Stimulated activated CD4-positive, alpha-beta T cell treated with anti-CD3 and anti-CD28 coated beads, Interleukin-4, amount 100 ng/mL, for 4 hours (primary cell): Measurements from ENCODE around the gene TP53I11.

Experiments used
- DNase-seq, 2 experiments: peaks; one replicate each; pipeline ENCODE4 v3.0.0-alpha.2; 2020

Gene TP53I11, protein sequence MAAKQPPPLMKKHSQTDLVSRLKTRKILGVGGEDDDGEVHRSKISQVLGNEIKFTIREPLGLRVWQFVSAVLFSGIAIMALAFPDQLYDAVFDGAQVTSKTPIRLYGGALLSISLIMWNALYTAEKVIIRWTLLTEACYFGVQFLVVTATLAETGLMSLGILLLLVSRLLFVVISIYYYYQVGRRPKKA

GRCh38 chr11:44950625-44951476 is at the start of gene TP53I11:
Gene TP53I11 (minus strand): TSS chr11:44950883. CDS start chr11:44938335, 12,548 bp downstream.
- DNase-seq: peak; percentile 69 to 76

DNA sequence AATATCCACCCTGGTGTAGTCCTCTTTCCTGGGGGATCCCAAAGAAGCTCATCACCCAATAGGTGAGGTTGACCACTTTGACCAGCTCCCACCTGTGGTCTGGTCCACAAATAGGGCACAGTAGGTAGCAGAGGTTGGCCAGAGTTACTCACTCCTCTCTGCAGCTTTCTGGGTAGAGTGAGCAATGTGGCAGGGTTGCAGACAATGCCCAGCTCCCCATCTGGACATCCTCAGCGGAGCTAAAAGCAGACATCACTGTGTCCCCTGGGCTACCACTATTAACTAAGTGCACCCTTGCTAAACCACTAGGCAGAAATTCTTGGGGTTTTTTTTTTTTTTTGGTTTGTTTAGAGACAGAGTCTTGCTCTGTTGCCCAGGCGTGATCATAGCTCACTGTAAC is 48.4 kb upstream of the TP53I11 start:
- no peak for DNase-seq

DNA sequence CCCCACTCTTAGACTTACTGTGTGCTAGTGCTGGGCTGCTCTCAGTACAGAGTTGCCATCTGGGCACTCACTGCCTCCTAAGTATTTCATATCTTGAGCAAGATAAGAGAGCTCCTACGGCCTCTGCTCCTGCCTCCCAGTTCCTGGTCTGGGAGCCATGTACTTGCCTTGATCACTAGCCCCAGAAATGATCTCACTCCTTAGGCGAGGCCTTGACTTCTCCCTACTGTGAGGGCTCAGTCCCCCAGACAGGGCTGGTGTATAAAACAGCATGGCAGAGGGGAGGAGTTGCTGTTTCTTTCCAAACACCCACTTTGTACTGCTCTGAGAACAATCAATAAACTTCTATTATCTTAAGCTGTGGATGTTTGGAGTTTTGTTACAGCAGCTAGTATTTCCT is 47.4 kb upstream of the TP53I11 start:
- DNase-seq: no peak

DNA sequence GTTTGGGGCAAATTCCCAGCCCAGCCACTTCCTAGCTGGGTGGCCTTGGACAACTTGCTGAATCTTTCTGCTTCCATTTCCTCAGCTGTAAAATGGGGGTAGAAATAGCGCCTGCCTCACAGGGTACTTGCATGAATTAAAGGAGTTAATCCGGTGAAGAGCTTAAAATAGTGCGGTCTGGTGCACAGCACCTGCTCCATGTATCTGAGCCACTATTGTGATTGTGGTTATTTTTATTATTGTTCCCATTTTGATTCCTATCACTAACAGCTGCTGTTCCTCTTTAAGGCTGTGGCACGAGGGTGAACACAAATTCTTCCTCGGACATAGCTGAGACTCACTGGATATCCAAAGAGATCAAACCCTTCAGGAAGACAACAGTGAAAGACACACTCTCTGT is 46.9 kb upstream of the TP53I11 start:
- no peak for DNase-seq

- DNase-seq: no peak
Measured at GRCh38 chr11:44994753-44995152, 44.1 kb upstream of the TP53I11 start.

DNA sequence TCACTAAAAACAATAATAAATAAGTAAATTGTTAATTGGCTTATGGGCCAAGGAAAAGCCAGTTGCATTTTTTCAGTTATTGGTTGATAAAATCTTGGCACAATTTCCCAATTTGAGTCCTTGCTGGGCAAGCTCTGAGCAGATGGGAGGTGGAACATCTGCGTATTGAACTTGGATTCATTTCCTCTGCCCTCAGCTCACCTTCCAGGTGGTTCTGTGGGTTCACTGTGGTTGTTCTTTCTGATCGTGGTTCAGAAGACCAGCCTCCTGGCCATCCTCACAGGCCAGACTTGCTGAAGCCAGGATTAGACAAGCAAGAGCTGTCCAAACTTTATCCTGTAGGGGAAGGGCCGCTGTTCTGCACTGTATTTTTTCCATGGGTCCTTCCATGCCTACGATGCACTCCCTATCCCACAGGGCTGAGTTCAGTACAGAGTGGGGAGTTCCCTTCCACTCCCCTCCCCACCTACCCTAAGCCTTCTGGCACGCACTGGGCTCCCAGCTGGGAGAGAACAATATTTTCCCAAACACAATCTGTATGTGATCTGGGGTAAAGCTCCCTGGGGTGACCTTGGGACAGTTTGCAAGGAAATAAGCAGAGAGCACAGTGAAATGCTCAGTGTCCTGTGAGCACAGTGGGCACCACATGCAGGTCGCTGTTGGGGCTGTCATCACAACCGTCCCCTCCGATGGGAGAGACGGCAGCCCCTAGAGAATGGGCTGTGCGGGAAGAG is 43.5 kb upstream of the TP53I11 start:
- no peak for DNase-seq

DNA sequence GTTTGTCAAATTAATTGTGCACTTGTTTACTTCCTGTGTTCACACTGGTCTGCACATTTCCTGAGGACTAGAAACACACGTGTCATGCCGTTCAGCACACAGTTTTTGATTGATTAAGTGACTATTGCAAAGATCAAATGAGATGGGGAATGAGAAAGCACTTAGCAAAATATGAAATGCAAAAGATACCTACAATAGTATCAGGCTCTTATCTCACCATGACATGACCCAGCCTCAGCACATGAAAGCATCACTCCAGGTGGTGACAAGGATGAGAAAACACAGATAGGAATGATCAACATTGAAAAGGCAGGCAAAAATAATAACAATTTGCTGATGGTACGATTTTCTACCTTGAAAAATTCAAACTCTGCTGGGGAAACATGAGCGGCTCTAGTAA is 42.1 kb upstream of the TP53I11 start:
- DNase-seq: no peak

DNA sequence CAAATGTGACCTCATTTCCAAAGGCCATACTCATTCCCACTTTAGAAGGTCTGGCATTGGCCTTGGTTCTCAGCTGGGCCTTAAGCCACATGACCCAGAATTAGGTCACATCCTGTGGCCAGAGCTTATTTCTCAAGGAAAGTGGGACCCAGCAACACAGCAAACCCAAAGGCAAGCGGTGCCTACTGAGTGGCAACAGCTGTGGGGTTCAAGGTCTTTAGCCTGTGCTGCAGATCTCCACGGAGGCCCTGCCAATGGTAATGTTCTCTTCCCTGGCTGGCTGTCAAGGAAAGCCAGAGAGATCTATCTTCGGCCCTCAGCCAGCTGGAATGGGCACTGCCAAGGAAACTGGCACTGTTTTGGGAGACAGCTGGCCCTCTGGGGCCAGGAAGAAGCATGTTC is 41.5 kb upstream of the TP53I11 start:
- no peak for DNase-seq

DNA sequence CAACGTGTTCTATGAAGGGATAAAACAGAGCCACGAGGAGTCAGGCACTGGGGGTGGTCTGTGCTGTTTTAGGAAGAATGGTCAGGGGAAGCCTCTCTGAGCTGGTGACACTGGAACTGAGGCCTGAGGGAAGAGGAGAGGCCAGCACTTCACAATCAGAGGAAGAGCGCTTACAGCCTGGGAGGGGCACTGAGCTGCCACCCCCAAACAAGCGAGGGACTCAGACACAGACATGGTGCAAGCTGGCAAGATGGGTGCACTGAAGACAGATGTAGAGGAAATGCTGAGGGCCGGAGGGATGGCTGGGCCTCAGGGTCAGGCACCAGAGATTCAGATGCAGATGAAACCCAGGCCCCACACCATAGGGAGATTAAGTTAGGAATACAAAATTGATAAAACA is 40.0 kb upstream of the TP53I11 start:
- no peak for DNase-seq

- DNase-seq: no peak
Measured at GRCh38 chr11:44989831-44990566, 39.3 kb upstream of the TP53I11 start.

- no peak for DNase-seq
Measured at GRCh38 chr11:44988981-44989635, 38.4 kb upstream of the TP53I11 start.

GRCh38 chr11:44988111-44988510 is 37.4 kb upstream of the TP53I11 start:
- DNase-seq: no peak

DNA sequence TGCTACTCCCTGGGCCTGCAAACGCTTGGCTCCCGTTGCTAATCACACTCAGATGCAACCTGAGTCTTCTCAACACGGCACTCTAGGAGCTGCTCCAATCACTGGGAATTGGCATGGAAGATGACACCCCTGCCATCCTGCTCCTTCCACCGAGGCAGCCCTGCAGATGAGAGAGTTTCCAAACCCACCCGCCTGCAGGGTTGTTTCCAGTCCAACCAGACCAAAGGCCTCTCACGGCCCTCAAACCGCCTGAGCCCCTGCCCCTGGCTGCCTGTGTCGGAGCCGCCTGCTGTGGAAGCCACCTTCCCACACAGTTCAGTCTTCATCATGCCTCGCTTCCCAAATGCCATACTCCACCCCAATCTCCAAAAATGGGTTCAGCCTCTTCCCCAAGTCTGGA is 36.8 kb upstream of the TP53I11 start:
- no peak for DNase-seq

DNA sequence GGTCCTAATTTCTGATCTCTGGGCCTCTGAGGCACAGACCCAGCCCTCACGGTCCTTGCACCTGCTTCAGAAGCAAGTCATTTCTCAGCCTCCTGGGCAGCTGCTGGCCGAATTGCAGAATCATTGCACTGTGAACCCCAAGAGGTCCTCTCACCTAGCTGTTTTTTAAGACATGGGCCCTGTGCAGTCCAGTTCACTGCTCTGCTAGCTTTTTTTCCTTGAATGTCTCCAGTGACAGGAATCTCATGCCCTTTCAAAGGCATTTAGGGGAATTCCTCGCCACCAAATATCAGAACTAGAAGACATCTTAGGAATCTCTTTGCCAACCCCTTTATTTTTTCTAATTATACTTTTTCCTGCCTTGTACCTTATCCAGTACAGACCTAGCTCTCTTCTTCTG is 35.6 kb upstream of the TP53I11 start:
- no peak for DNase-seq

- no peak for DNase-seq
Measured at GRCh38 chr11:44985721-44986120, 35.0 kb upstream of the TP53I11 start.

GRCh38 chr11:44983786-44984185 is 33.1 kb upstream of the TP53I11 start:
- DNase-seq: no peak

DNA sequence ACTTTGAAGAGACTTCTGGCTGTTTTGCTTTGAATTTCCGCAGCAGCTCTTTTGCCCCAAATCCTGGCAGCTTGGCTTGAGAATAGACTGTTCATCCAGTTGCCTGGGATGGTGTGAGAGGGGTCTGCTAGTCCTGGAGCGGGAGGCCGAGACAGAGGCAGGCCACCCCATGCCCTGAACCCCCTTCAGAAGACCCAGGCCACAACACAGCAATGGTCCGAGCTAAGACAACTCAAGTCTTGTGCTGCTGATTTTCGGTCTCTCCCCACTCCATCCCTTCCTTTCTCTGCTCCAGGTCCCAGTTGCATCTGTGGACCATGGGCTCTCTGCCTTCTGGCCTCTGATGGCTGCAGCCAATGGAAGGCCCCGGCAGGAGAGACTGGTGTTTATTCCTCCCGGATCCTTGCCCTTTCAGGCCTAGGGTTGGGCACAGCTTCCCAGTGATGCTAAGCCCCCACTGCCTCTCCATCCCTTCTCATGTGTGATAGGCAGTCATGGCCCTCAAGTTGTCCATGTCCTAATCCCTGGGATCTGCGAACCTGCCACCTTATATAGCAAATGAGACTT is 31.9 kb upstream of the TP53I11 start:
- DNase-seq: no peak

DNA sequence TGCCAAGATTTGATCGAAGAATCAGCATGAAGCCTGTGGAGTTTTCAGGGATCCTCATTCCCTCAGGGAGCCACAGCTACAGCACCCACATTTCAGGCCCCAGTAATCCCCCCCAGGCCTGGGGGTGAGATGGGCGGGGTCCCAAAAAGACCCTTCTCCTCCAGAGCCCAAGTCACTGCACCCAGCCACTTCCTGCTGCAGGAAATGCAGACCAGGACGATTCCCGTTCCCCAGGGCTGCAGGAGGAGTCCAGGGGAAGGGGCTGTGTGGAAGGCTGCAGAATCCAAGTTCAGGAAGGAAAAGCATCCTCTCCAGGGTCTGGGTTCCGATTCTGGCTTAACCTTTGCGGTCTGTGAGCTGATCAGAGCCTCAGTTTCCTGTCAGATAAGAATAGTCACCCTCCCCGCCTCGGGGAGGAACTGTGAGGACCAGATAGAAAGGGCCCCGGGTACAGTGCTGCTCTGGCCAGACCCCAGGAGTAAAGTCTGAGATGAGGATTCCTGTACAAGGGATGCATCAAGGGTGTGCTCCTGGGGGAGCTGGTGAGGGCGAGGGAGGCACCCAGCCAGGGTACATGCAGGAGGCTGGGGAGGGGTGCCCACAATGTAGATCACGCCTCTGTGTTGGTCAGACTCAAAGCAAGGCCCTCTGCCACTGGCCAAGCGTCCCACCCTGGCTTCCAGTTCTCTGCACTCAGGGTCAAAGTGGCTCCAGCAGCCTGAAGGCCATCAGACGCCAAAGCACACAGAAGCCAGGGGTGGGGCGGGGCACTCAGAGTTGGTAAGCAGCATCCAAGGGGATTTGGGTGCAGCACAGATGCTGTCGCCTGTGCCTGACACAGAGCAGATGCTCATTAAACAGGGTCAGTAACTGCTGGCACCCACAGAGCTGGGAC is 30.1 kb upstream of the TP53I11 start:
- no peak for DNase-seq

GRCh38 chr11:44979543-44980399 is 29.1 kb upstream of the TP53I11 start:
- no peak for DNase-seq

DNA sequence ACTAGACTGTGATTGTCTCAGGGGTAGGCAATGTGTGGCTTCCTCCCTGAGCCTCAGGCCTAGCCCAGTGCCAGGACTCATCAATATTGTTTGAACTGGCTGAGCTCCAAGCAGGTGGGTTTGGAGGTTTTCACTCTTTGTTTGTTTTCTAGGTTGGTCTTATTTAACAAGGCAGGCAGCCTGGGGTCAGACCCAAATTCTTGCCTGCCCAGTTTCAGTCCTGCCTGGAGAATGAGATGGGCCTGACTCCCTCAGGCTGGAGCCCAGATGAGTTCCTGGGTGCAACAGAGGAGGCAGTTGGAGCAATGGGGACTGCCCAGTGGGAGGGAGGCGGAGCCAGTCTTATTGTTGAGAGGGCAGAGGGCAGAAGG is 28.3 kb upstream of the TP53I11 start:
- DNase-seq: no peak
